Raji (cell line): ENCODE data around the gene MAPK11.
A peak's percentile ranks its signal among the peaks of the same experiment; 100 is the strongest.

ENCODE experiments used
- POLR2A ChIP-seq: IDR thresholded peaks from 2 replicates; pipeline ENCODE4 v1.6.1; 2011; ENCODE audit warnings: low read depth, low read length, control low read depth; ENCODE audit not compliant: insufficient read depth

MAPK11 gene

DNA sequence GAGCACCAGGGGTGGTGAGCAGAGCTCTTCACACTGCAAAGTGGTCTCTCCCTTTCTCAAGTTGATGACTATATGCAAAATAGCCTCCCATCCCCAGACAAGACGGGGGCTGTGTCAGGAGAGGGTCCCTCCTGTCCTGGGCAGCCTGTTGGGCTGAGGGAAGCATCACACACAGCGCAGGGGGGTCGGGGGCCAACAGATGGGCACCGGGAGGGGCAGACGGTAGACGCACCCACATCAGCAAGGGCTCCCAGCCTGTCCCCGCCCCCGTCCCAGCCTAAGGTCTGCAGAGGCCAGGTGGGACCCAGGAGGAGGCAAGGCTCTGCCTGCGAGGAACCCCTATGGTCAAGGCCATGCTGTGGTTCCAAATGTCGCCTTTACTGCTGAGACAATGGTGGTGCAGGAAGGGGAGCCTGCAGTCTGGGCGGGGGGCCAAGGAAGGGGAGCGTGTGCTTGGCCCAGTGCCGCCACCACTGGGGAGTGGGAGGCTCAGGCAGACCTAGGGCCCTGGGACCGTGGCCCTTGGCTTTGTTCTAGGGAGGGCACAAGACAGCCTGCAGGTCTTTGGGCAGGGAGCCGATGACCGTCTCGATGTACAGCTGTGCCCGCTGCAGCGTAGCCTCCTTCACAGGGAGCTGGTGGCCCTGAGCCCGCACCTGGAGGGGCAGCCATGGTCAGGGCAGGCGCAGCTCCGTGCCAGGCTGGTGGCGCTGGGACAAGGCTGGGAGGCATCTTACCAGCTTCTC lies 41.6 kb upstream of the MAPK11 start:
- TF ChIP-seq POLR2A, result no peak

DNA sequence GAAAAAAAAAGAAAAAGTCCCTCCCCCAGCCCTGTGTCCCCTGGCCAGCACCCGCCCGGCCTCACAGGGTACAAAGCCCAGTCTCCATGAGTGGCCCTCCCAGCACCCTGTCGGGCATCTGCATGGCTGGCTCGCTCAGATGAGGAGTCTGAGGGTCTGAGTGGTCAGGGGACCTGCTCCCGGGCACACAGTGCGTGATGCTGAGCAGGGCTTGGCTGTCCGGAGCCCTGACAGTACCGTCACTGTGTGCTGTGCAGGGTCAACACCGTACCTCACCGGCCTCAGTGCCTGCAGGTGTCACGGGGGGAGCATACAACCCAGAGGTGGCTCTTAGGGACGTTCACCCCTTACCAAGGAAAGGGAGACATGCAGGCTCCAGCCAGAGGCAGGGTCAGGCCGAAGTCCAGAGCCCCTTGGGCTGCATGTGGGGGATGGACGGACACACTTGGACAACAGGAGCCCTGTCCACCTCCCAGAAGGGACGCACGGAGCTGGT lies 40.8 kb upstream of the MAPK11 start:
- no peak for TF ChIP-seq POLR2A

DNA sequence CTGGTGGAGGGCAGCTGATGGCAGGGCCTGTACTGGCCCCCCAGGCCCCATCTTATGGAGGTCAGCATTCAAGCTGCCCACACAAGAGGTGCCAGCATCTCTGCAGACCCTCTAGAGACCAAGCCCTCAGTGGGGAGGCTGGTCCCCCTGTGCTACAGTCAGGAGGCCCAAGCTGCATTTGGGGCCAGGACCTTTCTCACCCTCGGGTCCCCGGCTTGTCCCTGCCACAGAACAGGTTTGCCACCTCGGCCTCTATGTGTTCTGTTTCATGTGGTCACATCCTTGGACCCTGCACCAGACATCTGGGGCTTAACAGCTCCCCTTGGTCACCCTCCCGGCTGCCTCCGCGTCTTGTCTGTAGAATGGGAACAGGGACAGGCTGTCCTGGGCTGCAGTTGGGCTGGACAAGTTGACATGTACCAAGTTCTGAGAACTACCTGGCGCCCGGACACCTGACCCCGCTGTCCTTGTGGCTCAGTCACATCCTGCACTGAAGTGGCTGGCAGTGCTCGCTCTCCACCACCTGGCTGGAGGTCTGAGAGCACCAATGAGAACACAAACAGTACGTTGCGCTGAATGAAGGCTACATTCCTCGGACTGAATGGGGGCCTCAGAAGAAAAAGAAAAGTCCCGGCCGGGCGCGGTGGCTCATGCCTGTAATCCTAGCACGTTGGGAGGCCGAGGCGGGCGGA lies 40.0 kb upstream of the MAPK11 start:
- TF ChIP-seq POLR2A, result no peak

- TF ChIP-seq POLR2A, result no peak
Measured at GRCh38 chr22:50309601-50309991, 39.4 kb upstream of the MAPK11 start.

DNA sequence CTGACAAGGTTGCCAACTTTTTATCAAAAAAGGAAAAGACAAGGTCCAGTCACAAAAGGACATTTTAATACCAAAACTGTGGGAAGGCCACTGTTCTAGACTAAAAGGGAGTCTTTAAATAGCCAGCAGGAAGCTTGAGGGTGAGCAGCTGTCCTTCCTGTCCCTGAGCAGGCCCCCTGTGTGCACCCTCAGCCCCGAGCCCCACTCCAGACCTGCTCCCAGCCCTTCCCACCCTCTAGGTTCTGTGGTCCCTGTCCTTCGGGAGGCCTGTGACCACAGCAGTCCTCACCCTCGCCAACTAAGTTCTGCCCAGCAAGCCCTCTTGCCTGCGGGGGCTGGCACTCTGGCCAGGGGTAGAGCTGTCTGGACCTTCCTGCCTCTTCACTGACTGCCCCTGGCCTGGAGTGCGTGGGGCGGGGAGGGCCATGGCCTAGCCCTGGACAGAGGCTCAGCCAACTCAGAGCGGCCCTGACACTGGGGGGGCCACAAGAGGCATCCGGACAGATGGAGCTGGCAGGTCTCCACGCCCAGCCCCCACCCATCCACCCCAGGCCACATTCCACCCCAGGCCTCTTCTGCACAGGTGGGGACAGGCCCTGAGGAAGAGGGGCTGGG lies 38.9 kb upstream of the MAPK11 start:
- no peak for TF ChIP-seq POLR2A

- no peak for TF ChIP-seq POLR2A
Measured at GRCh38 chr22:50308597-50308935, 38.4 kb upstream of the MAPK11 start.

DNA sequence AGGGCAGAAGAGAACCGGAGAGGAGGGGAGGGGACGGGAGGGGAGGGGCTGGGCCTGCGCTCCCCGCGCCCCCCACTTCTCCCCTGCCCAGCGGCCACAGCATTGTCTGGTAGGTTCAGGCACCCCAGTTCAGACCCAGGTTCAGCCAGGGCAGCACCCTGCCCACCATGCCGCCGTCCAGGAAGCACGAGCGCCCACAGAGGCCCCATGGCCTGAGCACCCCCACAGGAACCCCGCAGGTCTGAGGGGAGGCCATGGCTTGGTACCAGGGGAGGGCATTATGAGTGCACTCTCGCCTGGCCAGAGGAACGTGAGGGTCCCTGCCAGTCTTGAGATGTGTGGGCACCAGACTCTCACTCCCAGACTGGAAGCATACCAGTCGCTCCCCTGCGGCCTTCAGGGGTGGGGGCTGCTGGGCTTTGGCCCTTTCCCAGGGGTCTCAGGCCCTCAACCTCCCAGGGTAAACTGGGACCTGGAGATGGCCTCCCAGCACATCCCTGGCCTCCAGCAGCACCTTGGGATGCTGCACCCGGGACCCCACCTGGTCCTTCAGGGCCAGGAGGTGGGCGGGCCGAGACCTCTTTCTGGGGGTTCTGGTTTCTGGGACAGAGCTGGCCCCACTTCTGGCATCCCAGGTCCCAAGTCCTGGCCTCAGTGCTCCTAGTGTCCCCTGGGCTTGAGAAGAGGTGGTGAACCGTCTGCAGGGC lies 37.9 kb upstream of the MAPK11 start:
- TF ChIP-seq POLR2A, result no peak

DNA sequence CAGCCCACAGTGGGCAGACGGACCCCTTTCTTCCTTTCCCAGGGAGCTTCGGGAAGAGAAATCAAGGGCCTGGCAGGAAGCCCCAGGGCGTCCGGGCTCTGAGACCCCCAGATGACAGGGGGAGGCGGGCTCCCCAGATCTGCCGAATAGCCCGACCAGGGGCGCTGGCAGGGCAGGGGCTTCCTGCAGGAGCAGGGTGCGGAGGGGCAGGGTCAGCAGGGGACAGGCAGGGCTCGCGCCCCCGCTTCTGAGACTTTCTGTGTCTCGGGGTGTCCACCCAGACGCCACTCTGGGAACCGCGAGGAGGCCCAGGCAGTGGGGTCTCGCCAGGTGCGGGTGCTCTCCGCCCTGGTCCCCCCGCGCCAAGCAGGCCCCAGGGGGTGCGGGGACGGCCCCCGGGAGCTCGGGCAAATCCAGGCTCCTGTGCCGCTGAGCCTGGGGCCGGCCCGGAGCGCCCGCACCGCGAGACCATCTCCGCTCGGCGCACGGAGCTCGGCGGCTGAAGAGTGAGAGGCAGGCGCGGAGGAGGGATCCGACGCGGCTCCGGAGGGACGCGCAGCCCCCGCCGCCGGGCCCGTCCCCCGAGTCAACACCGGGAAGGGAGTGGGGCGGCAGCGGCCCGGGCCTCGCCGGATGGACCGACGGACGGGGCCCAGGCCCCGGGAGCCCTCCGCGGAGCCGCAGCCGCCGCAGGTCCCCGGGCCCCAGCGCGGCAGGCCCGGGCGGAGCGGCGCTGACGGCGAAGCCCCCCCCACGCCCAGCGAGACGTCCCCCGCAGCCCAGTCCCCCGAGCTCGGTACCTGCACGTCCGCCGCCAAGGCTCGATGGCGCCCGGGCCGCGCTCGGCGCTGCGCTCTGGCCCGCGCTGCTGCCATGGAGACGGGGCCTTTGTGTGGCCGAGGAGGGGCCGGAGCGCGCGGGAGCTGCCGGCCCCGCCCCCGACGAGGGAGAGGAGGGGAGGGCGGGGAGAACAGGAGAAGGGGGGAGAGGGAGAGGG lies 36.9 kb upstream of the MAPK11 start, which contains the start of gene PLXNB2:
TSS of gene PLXNB2 (minus strand) at position 894 of the 997 bp plus-strand sequence. CDS start 17,062 bp downstream, outside the sequence.
- peak; percentile 63 for TF ChIP-seq POLR2A

DNA sequence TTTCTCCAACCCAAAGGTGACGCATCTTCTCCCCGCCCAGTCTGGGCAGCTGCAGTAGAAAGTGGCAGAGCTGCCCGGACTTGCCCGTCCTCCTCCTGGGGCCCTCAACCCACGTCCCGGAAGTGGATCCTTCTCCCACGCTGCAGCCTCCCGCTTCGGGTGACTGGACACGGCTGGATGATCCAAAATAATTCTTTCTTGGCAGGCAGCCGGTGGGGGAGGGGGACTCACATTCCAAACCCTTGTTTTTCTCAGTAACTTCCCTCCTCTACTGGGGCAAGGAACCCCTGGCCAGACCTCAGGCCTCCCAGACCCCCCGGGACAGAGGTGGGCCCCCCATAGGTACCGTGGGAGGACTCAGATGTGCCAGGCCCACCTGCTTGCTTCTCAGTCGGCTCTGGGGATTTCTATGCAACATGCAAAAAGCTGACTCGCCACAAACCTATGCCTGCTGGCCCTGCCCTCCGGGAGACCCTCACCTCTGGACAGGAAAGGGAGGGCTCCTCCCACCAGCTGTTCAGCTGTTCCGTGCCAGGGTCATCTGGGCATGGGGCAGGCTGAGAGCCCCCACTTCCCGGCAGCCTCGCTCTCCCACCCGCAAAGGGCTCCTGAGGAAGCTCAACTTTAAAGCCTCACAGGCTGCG lies 35.9 kb upstream of the MAPK11 start:
- TF ChIP-seq POLR2A, result 0 out of 2 replicates have a peak, but pooled peaks have one; percentile 1

- TF ChIP-seq POLR2A, result 0 out of 2 replicates have a peak, but pooled peaks have one; percentile 7
Measured at GRCh38 chr22:50305393-50305922, 35.3 kb upstream of the MAPK11 start.

- no peak for TF ChIP-seq POLR2A
Measured at GRCh38 chr22:50304528-50305392, 34.6 kb upstream of the MAPK11 start.

GRCh38 chr22:50303848-50304527 lies 33.8 kb upstream of the MAPK11 start:
- TF ChIP-seq POLR2A, result no peak

DNA sequence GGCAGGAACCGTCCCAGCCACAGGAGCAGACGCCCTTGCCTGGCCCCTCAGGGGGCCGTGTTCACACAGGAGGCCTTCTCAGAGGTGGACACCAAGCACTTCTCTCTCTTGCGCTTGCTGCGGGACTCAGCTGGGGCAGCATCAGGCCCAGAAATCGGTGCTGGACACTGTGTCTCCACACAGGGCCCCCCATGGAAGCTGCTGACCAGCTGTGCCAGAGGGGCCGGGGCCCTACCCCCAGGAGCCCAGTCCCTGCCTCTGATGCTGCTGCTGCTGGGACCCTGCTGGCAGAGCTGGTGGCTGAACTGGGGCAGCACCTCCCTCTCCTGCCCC lies 33.3 kb upstream of the MAPK11 start:
- TF ChIP-seq POLR2A, result no peak
